HEK293 (cell line): ENCODE measurements around the gene SPACA7.

Experiments
- CTCF ChIA-PET: fragments of 350-600 bp; formaldehyde crosslinking; extraction: SDS; loops from one replicate; lab custom pipeline; 2021; ENCODE audit warnings: antibody characterized with exemption; lab: Yijun Ruan, JAX
- POLR2A ChIA-PET: fragments of 300-600 bp; formaldehyde crosslinking; extraction: SDS; loops from one replicate; lab custom pipeline; 2020; ENCODE audit warnings: antibody characterized with exemption, inconsistent platforms; lab: Yijun Ruan, JAX
- H3K27ac ChIP-seq: fragments of 200-500 bp; sonication (Bioruptor generic); 2 replicates; pipeline ENCODE4 v1.5.1; 2014; ENCODE audit warnings: low read depth, low read length, control low read depth, inconsistent platforms; ENCODE audit errors: extremely low read depth
- H3K36me3 ChIP-seq, 2 experiments: fragments of 200-500 bp in 1 of 2; sonication (Bioruptor generic) in 1 of 2; 1 replicate in 1 of 2; 2 replicates in 1 of 2; pipeline ENCODE4 v1.5.1; 2014 to 2017; ENCODE audit warnings: inconsistent platforms in 2 of 2, low read length in 2 of 2; ENCODE audit not compliant: control insufficient read depth in 2 of 2, insufficient read depth in 1 of 2
- H3K4me1 ChIP-seq: fragments of 200-500 bp; sonication (Bioruptor generic); 2 replicates; pipeline ENCODE4 v1.5.1; 2014; ENCODE audit warnings: mild to moderate bottlenecking, low read length, inconsistent platforms; ENCODE audit not compliant: control insufficient read depth, insufficient read depth
- H3K4me3 ChIP-seq: 2 replicates; pipeline ENCODE4 v1.5.1; 2011; ENCODE audit warnings: low read depth, mild to moderate bottlenecking, control low read depth, low read length, moderate library complexity
- H3K9me3 ChIP-seq: fragments of 200-500 bp; sonication (Bioruptor generic); 2 replicates; pipeline ENCODE4 v1.5.1; 2014; ENCODE audit warnings: low read depth, low read length, inconsistent platforms; ENCODE audit not compliant: control insufficient read depth, insufficient read depth
- AEBP2 ChIP-seq: fragments of 450-650 bp; formaldehyde crosslinking; IDR thresholded peaks from 2 replicates; pipeline ENCODE4 v1.5.1; 2016; ENCODE audit warnings: missing biosample characterization, missing genetic modification characterization, borderline replicate concordance
- BCL11A ChIP-seq: fragments of 450-650 bp; formaldehyde crosslinking; IDR thresholded peaks from 2 replicates; pipeline ENCODE4 v1.5.1; 2016; ENCODE audit warnings: low read depth, missing biosample characterization, missing genetic modification characterization
- EGR2 ChIP-seq: fragments of 450-650 bp; formaldehyde crosslinking; IDR thresholded peaks from 2 replicates; pipeline ENCODE4 v1.5.1; 2016; ENCODE audit warnings: low read depth, missing biosample characterization, missing genetic modification characterization
- GLIS1 ChIP-seq: fragments of 450-650 bp; formaldehyde crosslinking; IDR thresholded peaks from 2 replicates; pipeline ENCODE4 v1.5.1; 2016; ENCODE audit warnings: missing biosample characterization, missing genetic modification characterization
- IKZF3 ChIP-seq: fragments of 450-650 bp; IDR thresholded peaks from 2 replicates; pipeline ENCODE4 v1.5.0; 2018; ENCODE audit warnings: missing biosample characterization, mild to moderate bottlenecking, missing genetic modification characterization, moderate library complexity
- KLF10 ChIP-seq: fragments of 450-650 bp; IDR thresholded peaks from 2 replicates; pipeline ENCODE4 v1.5.1; 2018; ENCODE audit warnings: missing biosample characterization, mild to moderate bottlenecking, missing genetic modification characterization
- KLF17 ChIP-seq: fragments of 450-650 bp; formaldehyde crosslinking; IDR thresholded peaks from 2 replicates; pipeline ENCODE4 v1.5.1; 2016; ENCODE audit warnings: missing biosample characterization, missing genetic modification characterization
- TSHZ1 ChIP-seq: fragments of 450-650 bp; formaldehyde crosslinking; IDR thresholded peaks from 2 replicates; pipeline ENCODE4 v1.5.1; 2016; ENCODE audit warnings: missing biosample characterization, missing genetic modification characterization, borderline replicate concordance
- ZNF10 ChIP-seq: fragments of 450-650 bp; formaldehyde crosslinking; IDR thresholded peaks from 2 replicates; pipeline ENCODE4 v1.5.1; 2017; ENCODE audit warnings: missing biosample characterization, missing genetic modification characterization
- ZNF112 ChIP-seq: fragments of 450-650 bp; formaldehyde crosslinking; IDR thresholded peaks from 2 replicates; pipeline ENCODE4 v1.5.0; 2017; ENCODE audit warnings: missing biosample characterization, missing genetic modification characterization
- ZNF121 ChIP-seq: fragments of 450-650 bp; formaldehyde crosslinking; IDR thresholded peaks from 2 replicates; pipeline ENCODE4 v1.5.1; 2016; ENCODE audit warnings: missing biosample characterization, missing genetic modification characterization
- ZNF19 ChIP-seq: fragments of 450-650 bp; formaldehyde crosslinking; IDR thresholded peaks from 2 replicates; pipeline ENCODE4; 2016; ENCODE audit warnings: missing biosample characterization, missing genetic modification characterization, low read depth
- ZNF202 ChIP-seq: fragments of 450-650 bp; formaldehyde crosslinking; IDR thresholded peaks from 2 replicates; pipeline ENCODE4 v1.5.1; 2016; ENCODE audit warnings: missing biosample characterization, missing genetic modification characterization, borderline replicate concordance
- ZNF223 ChIP-seq: fragments of 450-650 bp; formaldehyde crosslinking; IDR thresholded peaks from 2 replicates; pipeline ENCODE4 v1.5.1; 2016; ENCODE audit warnings: missing biosample characterization, missing genetic modification characterization
- ZNF23 ChIP-seq: fragments of 450-650 bp; formaldehyde crosslinking; IDR thresholded peaks from 2 replicates; pipeline ENCODE4 v1.5.1; 2016; ENCODE audit warnings: missing biosample characterization, missing genetic modification characterization, borderline replicate concordance
- ZNF239 ChIP-seq: fragments of 450-650 bp; formaldehyde crosslinking; IDR thresholded peaks from 2 replicates; pipeline ENCODE4 v1.5.1; 2016; ENCODE audit warnings: missing biosample characterization, missing genetic modification characterization
- ZNF280C ChIP-seq: fragments of 450-650 bp; formaldehyde crosslinking; IDR thresholded peaks from 2 replicates; pipeline ENCODE4 v1.5.1; 2016; ENCODE audit warnings: missing biosample characterization, missing genetic modification characterization
- ZNF473 ChIP-seq: fragments of 450-650 bp; formaldehyde crosslinking; IDR thresholded peaks from 2 replicates; pipeline ENCODE4 v1.5.1; 2017; ENCODE audit warnings: missing biosample characterization, missing genetic modification characterization
- ZNF529 ChIP-seq: fragments of 450-650 bp; formaldehyde crosslinking; IDR thresholded peaks from 2 replicates; pipeline ENCODE4 v1.5.1; 2017; ENCODE audit warnings: missing genetic modification characterization, missing biosample characterization; ENCODE audit not compliant: insufficient replicate concordance
- ZNF530 ChIP-seq: fragments of 450-650 bp; formaldehyde crosslinking; IDR thresholded peaks from 2 replicates; pipeline ENCODE4 v1.5.1; 2016; ENCODE audit warnings: low read depth, missing biosample characterization, missing genetic modification characterization
- ZNF610 ChIP-seq: fragments of 450-650 bp; formaldehyde crosslinking; IDR thresholded peaks from 2 replicates; pipeline ENCODE4 v1.5.1; 2016; ENCODE audit warnings: missing biosample characterization, missing genetic modification characterization, borderline replicate concordance
- ZNF629 ChIP-seq: fragments of 450-650 bp; formaldehyde crosslinking; IDR thresholded peaks from 2 replicates; pipeline ENCODE4 v1.5.1; 2017; ENCODE audit warnings: missing biosample characterization, missing genetic modification characterization
- ZNF645 ChIP-seq: fragments of 450-650 bp; formaldehyde crosslinking; IDR thresholded peaks from 2 replicates; pipeline ENCODE4; 2016; ENCODE audit warnings: missing biosample characterization, missing genetic modification characterization
- ZNF701 ChIP-seq: fragments of 450-650 bp; formaldehyde crosslinking; IDR thresholded peaks from 2 replicates; pipeline ENCODE4 v1.5.1; 2016; ENCODE audit warnings: missing biosample characterization, missing genetic modification characterization
- ZNF747 ChIP-seq: fragments of 450-650 bp; formaldehyde crosslinking; IDR thresholded peaks from 2 replicates; pipeline ENCODE4 v1.5.1; 2016; ENCODE audit warnings: missing biosample characterization, missing genetic modification characterization
- ZNF777 ChIP-seq: fragments of 450-650 bp; formaldehyde crosslinking; IDR thresholded peaks from 2 replicates; pipeline ENCODE4 v1.5.1; 2017; ENCODE audit warnings: missing biosample characterization, missing genetic modification characterization, borderline replicate concordance
- ZSCAN16 ChIP-seq: fragments of 450-650 bp; formaldehyde crosslinking; IDR thresholded peaks from 2 replicates; pipeline ENCODE4 v1.5.1; 2016; ENCODE audit warnings: missing biosample characterization, missing genetic modification characterization
- ZSCAN30 ChIP-seq: fragments of 450-650 bp; IDR thresholded peaks from 2 replicates; pipeline ENCODE4 v1.5.1; 2018; ENCODE audit warnings: missing biosample characterization, mild to moderate bottlenecking, missing genetic modification characterization, moderate library complexity

The SPACA7 gene

GRCh38 chr13:112441226-112441625, 65.1 kb downstream of the SPACA7 start:
- ChIA-PET POLR2A (no interaction called here), CTCF (interaction anchor here (0.6 to 1.3 kb wide), 2 partner anchors 473 to 967 kb away, joined by 4 to 8 read pairs; no protein-coding TSS in a partner anchor)
- no peak for TF ChIP-seq ZNF747 (tag by site-specific recombination)
- TF ChIP-seq ZNF10 (tag by site-specific recombination): no peak
- no peak for TF ChIP-seq ZNF473 (tag by site-specific recombination)
- no peak for TF ChIP-seq ZNF610
- TF ChIP-seq EGR2 (tag by site-specific recombination): no peak
- no peak for TF ChIP-seq ZNF530 (tag by site-specific recombination)
- no peak for TF ChIP-seq BCL11A (tag by site-specific recombination)
- no peak for TF ChIP-seq ZNF23 (tag by site-specific recombination)
- no peak for TF ChIP-seq TSHZ1 (tag by site-specific recombination)
- TF ChIP-seq ZNF19 (tag by site-specific recombination): no peak
- no peak for TF ChIP-seq ZSCAN16 (tag by site-specific recombination)
- TF ChIP-seq IKZF3 (tag by site-specific recombination): no peak
- TF ChIP-seq AEBP2: no peak
- TF ChIP-seq ZNF280C (tag by site-specific recombination): no peak
- no peak for TF ChIP-seq ZNF239 (tag by site-specific recombination)
- no peak for TF ChIP-seq KLF10 (tag by site-specific recombination)
- no peak for TF ChIP-seq ZNF777 (tag by site-specific recombination)
- TF ChIP-seq ZNF223: no peak
- no peaks in the 10 kb centered on the region for H3K9me3 ChIP-seq
- no peak overlapping the region for H3K27ac ChIP-seq
- H3K36me3 ChIP-seq: no peaks in the 10 kb centered on the region
- no peak overlapping the region for H3K4me3 ChIP-seq
- H3K4me1 ChIP-seq: no peaks in the 10 kb centered on the region

GRCh38 chr13:112441779-112442310, 65.7 kb downstream of the SPACA7 start:
- H3K4me3 ChIP-seq: no peak overlapping the region
- no peaks in the 10 kb centered on the region for H3K36me3 ChIP-seq
- ChIA-PET CTCF (interaction anchor here (1.3 kb wide), 1 partner anchor 967 kb away, joined by 4 read pairs; no protein-coding TSS in a partner anchor), POLR2A (no interaction called here)
- H3K4me1 ChIP-seq: no peaks in the 10 kb centered on the region
- H3K27ac ChIP-seq: no peak overlapping the region
- H3K9me3 ChIP-seq: no peaks in the 10 kb centered on the region
- TF ChIP-seq ZNF202 (tag by site-specific recombination) (no peak), ZNF112 (tag by site-specific recombination) (no peak), ZNF645 (no peak), GLIS1 (tag by site-specific recombination) (no peak), KLF17 (tag by site-specific recombination) (no peak), ZNF629 (tag by site-specific recombination) (no peak), ZNF529 (no peak), ZNF121 (tag by site-specific recombination) (no peak), ZSCAN30 (tag by site-specific recombination) (no peak), ZNF701 (tag by site-specific recombination) (no peak)
